ENCODE data around the gene SH3BGRL2.

Gene SH3BGRL2

GRCh38 chr6:79699606-79700005, 68.5 kb downstream of the SH3BGRL2 start:
- DNase-seq (ENCODE audit: low read depth, low spot score): no peak

- no peak for DNase-seq (ENCODE audit: low read depth, low spot score)
Measured at GRCh38 chr6:79702691-79703090, 71.6 kb downstream of the SH3BGRL2 start.

- DNase-seq (ENCODE audit: low read depth, low spot score): no peak
Measured at GRCh38 chr6:79704200-79704599, 73.1 kb downstream of the SH3BGRL2 start.

GRCh38 chr6:79705456-79705995, 74.4 kb downstream of the SH3BGRL2 start:
- no peak for DNase-seq (ENCODE audit: low read depth, low spot score)

- no peak for DNase-seq (ENCODE audit: low read depth, low spot score)
Measured at GRCh38 chr6:79706527-79706926, 75.4 kb downstream of the SH3BGRL2 start.

GRCh38 chr6:79707621-79708020, 76.5 kb downstream of the SH3BGRL2 start:
- DNase-seq (ENCODE audit: low read depth, low spot score): no peak

GRCh38 chr6:79708095-79708791, 77.1 kb downstream of the SH3BGRL2 start:
- DNase-seq (ENCODE audit: low read depth, low spot score): no peak

DNA sequence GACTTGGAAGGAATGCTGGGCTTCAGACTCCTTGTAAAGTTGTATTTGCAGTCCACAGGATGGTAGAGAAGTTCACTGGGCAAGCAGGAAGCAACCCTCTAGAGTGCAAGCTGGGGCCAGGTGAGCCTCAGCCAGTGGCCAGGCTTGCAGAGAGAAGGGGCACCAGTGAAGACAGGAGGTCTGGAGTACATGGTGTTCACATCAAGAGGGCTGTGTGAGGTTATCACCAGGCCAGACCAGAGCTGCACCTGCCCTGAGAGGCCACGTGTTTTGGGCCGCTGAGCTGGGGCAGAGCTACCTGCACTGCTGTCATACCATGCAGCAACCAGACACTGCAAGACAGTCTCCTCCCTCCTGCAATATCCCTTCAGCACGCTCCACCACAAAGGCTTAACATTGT, 79.0 kb downstream of the SH3BGRL2 start:
- DNase-seq (ENCODE audit: low read depth, low spot score): no peak

GRCh38 chr6:79711167-79711566, 80.0 kb downstream of the SH3BGRL2 start:
- no peak for DNase-seq (ENCODE audit: low read depth, low spot score)

DNA sequence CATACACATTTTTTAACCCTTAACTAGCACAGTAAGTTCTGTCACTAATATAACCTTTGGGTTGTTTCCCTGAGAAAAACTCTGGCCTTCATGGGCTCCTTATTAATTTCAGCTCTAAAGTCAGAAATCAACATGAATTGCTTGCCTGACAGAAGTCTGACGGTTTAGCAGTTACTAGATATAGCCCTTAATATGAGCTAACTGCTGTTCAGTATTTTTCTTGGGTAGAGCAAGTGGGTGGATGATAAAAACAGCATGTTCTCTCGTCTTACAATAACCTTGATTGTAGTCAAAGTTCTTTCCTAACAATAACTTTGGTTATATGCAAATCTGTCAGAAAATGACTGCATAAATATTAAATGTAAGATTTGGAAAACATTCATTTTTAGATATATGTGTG, 81.0 kb downstream of the SH3BGRL2 start:
- no peak for DNase-seq (ENCODE audit: low read depth, low spot score)

GRCh38 chr6:79712616-79713135, 81.5 kb downstream of the SH3BGRL2 start:
- DNase-seq (ENCODE audit: low read depth, low spot score): no peak

DNA sequence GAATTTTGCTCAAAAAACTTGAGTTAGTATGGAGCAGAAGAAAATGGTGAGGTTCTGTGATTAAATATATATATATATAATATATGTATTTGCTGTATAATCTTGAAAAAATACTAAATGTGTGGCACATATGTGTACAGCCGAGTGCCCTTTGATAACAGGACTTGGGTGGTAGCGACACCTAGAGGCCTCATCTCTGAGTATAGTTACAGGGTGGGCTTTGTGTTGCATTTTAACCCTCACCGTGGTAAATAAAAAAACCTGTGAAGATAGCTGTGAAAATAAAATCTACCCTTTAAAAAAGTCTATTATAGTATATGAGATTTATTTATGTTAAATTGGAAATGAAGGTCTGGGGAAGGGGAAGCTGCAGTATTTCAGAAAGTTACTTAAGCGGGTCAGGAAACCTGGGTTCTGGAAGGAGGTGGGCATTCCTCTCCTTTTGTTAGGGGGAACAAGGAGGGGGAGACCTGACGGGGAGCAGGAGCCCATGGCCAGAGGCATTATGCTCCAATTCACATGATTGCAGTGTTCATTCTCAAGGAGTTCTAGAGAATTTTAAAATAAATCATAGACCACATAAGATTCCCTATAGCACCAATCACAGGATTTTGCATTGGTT, 82.7 kb downstream of the SH3BGRL2 start:
- peak; percentile 11 for DNase-seq (ENCODE audit: low read depth, low spot score)

DNA sequence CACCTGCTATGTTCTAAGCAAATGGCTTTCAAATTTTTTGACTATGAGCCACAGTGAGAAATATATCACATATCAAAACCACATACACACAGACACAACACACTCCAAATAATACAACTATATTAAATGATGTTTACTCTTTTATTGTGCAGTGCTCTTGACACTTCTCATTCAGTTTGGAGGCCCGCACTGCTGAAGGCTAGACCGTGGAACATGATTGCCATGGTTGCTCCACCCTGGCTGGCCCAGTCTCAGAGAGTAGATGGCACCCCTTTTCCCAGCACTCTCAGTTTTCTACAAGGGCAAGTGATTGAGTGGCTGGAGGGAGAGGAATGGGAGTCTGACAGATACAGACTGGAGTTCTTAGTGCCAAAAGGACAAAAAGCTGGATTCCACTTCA, 86.9 kb downstream of the SH3BGRL2 start:
- DNase-seq (ENCODE audit: low read depth, low spot score): no peak

DNA sequence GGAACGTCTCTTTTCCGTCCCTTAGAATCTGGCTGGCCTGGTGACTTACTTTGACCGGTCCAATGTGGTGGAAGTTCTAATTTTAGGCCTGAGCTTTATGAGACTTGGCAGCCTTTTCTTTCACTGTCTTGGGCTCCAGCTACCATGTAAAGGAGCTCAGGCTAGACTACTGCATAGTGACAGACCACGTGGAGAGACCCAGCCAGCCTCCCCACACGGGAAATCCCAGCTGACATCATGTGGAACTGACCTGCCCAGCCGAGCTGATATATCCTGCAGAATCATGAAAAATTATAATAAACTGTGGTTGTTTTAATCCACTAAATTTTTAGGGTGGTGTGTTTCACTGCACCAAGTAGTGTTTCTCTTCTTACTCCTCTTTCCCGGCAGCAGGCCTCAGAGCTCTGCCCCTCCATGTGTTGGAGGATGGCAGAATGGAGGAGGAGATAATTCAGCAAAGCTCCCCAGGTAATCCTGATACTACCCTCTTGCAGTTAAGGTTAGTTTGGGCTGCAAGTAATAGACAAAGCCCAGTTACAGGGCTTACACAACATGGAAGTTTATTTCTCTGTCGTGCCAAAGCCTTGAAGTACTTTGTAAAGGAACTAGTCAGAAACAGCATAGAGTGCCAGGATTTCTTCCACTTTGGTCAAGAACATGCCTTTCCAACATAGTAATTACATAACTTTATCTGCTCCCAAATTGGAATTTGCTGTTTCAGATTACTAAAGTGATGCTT, 87.5 kb downstream of the SH3BGRL2 start:
- DNase-seq (ENCODE audit: low read depth, low spot score): no peak

GRCh38 chr6:79719248-79719960, 88.3 kb downstream of the SH3BGRL2 start:
- DNase-seq (ENCODE audit: low read depth, low spot score): no peak

- no peak for DNase-seq (ENCODE audit: low read depth, low spot score)
Measured at GRCh38 chr6:79724816-79725215, 93.7 kb downstream of the SH3BGRL2 start.

- no peak for DNase-seq (ENCODE audit: low read depth, low spot score)
Measured at GRCh38 chr6:79731471-79731870, 100.3 kb downstream of the SH3BGRL2 start.

DNA sequence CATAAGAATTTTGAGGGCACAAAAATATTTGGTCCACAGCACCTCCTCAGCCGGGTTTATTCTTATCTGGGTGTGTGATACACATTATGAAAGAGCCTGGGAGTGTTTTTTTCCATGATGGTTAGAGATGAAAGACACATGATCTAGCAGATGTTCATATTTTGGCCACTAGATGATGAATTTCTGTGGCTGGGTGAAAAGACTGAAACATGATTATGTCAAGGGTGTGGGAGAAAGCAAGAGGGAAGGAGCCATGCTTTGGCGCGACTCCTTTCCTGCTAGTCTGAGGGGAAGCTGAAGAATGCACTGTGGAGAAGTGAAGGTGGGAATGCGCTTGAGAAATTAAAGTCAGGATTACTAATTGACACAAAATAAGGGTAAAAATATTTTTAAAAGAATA, 102.3 kb downstream of the SH3BGRL2 start:
- DNase-seq (ENCODE audit: low read depth, low spot score): no peak

GRCh38 chr6:79734374-79734773, 103.2 kb downstream of the SH3BGRL2 start:
- no peak for DNase-seq (ENCODE audit: low read depth, low spot score)

DNA sequence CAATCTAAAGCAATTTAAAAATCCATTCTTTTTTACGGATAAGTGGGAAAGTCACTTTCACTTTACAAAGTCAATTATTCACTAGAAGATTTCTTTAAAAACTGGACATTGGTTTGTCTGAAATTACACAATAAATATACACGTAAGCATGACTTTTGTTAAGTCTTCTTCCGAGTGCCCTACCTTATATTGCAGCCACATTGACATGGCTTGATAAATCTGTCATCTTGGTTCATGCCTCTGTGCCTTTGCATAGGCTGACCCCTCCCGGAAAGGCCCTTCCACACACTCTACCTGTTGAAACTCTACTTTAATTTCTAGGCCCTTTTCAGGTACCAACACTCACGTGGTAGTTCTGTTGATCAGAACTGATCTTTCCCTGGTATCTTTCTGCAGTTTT, 104.1 kb downstream of the SH3BGRL2 start:
- no peak for DNase-seq (ENCODE audit: low read depth, low spot score)

GRCh38 chr6:79737172-79737571, 106.0 kb downstream of the SH3BGRL2 start:
- no peak for DNase-seq (ENCODE audit: low read depth, low spot score)

GRCh38 chr6:79742030-79742429, 110.9 kb downstream of the SH3BGRL2 start:
- no peak for DNase-seq (ENCODE audit: low read depth, low spot score)
